ENCODE measurements around the gene PLEKHA3.
"Not testable (repeated sequence)": the region's sequence is repeated elsewhere in the genome, so short reads cannot be mapped to it uniquely, and the experiment has no call there.

The PLEKHA3 gene

DNA sequence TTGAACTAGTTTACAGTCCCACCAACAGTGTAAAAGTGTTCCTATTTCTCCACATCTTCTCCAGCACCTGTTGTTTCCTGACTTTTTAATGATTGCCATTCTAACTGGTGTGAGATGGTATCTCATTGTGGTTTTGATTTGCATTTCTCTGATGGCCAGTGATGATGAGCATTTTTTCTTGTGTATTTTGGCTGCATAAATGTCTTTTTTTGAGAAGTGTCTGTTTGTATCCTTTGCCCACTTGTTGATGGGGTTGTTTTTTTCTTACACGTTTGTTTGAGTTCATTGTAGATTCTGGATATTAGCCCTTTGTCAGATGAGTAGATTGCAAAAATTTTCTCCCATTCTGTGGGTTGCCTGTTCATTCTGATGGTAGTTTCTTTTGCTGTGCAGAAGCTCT lies 45.2 kb downstream of the PLEKHA3 start:
- not testable (repeated sequence) for DNase-seq

DNA sequence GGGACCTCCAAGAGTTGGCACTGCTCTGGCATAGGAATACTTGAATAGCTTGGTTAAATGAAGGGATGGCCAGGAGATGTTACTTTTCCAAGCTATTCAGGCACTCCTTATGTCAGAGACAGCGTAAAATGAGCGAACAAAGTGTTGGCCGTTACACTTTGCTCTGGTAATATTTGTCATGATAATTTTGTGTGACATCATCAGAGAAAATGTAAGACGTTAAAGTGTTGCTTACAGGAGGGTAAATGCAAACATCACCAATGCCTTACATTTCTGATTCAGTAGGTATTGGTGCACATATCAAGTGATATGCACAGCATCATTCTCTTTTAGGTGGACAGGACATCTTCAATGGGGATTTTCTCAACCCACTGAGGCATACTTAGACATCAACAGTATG lies 46.0 kb downstream of the PLEKHA3 start:
- DNase-seq, result no peak

DNA sequence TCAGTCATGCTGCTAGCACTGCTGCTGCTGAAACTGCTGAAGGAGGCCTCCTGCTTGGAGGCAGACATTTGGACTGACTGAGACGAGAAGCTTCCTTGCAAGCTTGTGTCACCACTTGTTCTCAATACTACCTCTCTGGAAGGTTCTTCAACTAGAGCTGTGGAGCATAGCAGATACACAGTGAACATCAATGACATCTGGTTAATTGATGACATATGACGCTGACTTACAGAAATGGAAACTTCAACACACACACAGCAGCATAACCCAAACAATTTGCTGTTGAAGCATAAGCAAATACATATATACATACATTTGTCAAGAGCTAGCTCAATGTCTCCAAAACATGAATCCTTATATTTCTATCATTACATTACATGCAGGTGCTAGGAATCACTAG lies 47.3 kb downstream of the PLEKHA3 start:
- DNase-seq, result no peak

DNA sequence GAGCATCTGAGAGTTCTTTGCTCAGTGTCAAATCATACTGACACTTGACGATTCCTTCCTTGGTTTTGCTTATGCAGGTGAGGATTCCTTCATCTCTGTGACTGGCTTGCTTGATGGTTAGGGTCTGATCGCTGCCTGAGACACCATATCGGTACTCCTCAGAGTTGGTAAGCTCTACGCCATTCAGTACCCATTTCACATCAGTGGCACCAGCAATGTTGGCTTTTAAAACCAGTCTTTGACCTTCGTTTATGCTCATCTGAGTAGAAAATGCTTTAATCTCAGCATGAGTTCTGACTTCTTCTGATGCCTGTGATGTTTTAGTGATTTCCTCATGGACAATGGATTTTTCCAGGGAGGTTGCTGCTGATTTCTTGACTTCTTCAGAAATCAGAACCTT lies 48.4 kb downstream of the PLEKHA3 start:
- no peak for DNase-seq

DNA sequence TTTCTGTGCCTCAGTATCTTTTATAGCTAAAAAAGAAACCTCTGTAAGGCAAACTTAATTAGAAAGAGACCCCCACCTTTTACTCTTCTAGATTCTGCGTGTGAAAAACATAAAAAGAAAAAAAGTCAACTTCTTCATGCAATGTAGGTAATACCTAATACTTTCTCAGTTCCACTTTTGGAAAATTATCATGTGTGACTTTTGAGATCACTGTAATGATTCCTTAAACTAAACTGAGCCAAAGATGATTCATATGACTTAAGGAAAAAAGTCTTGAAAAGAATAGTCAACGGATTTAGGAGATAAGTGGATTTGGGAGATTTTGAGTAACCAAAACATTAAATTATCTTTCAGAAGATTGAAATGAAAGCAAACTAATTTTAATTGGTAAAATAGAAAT lies 48.9 kb downstream of the PLEKHA3 start:
- no peak for DNase-seq

DNA sequence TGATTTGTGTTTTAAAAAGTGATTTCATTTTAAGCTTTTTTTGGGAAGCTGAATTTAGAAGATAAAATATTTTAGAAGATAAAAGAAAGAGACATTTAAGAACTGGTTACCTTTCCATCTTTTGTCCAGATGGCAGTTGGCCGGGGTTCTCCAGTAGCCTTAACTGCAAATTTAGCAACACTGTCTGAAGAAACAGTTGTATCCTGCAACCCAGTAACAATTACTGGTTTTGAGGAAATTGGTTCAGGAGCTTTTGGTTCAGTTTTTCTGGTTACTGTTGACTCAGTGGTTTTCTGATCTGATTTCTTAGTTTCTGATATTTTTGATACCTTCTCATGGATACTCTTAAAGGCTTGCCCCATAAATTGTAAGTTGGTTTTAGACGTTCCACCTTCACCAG lies 49.9 kb downstream of the PLEKHA3 start:
- no peak for DNase-seq

DNA sequence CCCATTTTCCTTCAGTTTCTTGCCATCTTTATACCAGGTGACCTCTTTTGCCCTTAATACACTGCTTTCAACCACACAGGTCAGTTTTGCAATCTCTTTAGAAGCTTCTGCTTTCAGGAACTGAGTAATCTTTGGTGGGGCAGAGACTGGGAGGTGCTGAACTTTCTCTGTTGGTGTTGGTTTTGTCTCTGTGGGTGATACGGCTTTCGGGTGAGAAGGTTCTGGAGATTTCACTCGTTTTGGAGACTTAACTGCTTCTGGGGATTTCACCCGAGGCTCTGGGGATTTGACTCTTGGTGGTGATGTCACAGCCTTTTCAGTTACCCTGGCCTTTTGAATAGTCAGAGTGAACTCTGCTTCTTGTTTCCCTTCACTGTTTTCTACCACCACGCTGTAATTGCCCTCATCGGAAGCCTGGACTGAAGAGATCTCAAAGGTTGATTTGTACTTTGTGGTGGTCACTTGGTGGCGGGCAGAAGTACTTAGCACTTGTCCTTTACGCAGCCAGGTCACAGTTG lies 50.4 kb downstream of the PLEKHA3 start:
- no peak for DNase-seq

DNA sequence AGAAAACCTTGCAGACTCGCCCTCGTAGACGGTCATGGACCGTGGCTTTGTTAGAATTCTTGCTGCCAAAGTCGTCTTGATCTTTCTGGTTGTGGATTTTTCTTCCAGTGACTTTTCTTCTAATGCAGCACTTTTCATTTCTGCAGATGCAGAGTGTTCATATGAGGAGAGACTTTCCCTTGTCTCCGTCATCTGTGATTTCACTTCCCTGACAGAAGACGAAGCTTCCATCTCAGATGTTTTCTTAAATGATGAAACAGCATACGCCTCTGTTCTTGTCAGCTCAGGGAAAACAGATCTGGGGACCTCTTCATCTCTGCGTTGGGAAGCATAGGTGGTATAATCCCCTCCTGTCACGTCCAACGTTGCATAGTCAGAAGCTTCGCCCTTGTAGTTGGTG lies 50.9 kb downstream of the PLEKHA3 start:
- no peak for DNase-seq

DNA sequence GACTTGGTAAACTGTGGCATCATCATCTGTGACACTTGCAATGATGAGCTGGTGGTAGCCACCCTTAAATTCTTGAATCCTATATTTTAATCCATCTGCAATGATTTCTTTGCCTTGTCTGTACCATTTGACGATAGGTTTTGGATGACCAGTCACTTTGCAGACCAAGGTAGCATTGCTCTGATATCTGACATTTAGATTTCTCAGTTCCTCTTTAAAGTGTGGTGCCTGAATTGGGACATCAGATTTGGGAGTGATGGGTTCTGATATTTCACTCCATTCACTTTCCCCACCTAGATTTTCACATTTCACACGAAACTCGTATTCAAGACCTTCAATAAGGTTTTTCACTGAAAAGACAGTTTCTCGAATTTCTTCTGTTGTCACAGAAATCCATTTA lies 55.8 kb downstream of the PLEKHA3 start:
- DNase-seq, result no peak

DNA sequence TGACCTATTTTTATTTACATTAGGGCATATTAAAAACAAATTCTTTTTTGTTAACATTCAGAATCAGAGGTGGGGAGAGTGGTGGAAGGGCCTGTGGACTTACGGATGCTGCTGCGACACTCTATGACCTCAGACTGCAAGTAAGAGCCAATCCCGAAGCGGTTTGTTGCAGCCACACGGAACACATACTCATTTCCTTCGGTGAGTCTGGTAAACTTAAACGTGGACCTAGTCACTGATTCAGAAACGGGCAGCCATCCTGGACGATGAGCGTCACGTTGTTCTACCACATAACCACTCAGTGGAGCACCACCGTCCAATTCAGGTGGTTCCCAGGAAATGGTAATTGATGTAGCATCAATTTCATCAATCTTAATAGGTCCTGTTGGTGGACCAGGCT lies 61.9 kb downstream of the PLEKHA3 start:
- DNase-seq, result no peak

DNA sequence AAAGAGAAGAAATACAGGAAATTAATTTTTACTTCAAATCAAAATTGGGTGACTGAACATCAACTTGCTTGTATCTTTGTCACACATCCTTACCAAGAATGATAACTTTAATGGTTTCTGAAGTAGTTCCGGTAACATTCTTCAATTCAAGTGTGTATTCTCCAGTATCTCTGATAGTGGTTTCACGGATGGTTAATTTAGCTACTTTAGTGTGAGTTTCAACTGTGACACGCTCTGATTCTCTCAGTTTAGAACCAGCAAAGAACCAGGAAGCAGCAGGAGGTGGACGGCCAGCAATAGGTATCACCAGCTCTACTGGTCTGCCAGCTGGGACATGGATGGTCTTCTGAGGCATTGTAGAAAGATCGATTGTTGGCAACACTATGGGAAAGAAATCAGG lies 62.3 kb downstream of the PLEKHA3 start:
- no peak for DNase-seq

DNA sequence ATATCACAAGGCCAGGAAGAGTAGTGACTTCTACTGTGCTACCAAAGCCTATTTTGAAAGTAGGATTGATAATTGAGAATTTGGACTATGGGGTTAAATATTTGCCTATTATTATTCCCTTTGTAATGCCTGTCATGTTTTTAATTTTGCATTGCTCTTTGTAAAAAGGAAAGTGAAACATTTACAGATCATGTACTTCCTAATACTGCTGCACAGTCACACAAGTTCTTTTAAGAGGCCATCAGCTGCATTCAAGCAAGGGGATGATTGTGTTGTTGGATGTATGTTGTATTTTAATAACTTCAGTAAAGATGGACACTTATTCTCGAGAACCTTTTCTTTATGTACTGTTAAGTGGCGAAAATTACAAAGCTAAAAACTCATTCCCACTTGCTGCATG lies 70.1 kb downstream of the PLEKHA3 start:
- no peak for DNase-seq

DNA sequence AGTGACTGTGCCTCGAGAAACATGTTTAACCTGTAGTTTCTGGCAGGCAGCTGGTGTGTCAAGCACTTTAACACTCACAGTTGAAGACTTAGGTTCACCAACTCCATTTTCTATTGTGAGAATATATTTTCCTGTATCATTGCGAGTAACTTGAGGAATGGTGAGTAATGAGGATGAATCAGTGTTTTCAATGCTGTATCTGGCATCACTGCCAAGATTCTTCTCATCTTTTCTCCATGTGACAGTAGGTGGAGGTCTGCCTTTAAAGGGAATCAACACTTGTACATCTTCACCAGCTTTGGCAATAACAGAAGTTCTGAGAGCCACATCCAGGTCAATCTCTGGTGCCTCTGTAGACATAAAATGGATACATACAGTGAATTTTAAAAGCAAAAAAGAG lies 72.8 kb downstream of the PLEKHA3 start:
- no peak for DNase-seq
